Stimulated activated CD4-positive, alpha-beta T cell treated with anti-CD3 and anti-CD28 coated beads, Interleukin-1b, Interleukin-23, amount 100 ng/mL, for 24 hours (primary cell): ENCODE results near the gene OSGEP.

Experiments used
- DNase-seq, 4 experiments: peaks; one replicate each; pipeline ENCODE4 v3.0.0-alpha.2; 2020; ENCODE audit warnings: low read depth in 4 of 4, low spot score in 1 of 4

OSGEP gene

GRCh38 chr14:20400589-20400964, 54.0 kb downstream of the OSGEP start:
- DNase-seq = no peak

GRCh38 chr14:20397511-20397910, 57.1 kb downstream of the OSGEP start:
- no peak for DNase-seq
